GM23248 (cell line): ENCODE measurements around the gene PPT2. TPM values are rescaled to one million over a fixed set of nuclear protein-coding genes. Genes with fewer than 3 reads are reported as not detected.
A peak's percentile ranks its signal among the peaks of the same experiment; 100 is the strongest.

Experiments used
- DNase-seq: peaks from one replicate; pipeline ENCODE4 v3.0.0-alpha.2; 2015
- H2AFZ ChIP-seq: fragments of 200-600 bp; sonication (generic); 2 replicates; pipeline ENCODE4 v1.6.1; 2016; ENCODE audit warnings: antibody characterized with exemption
- H3F3A ChIP-seq: fragments of 200-600 bp; sonication (generic); 2 replicates; pipeline ENCODE4 v1.6.1; 2016; ENCODE audit warnings: mild to moderate bottlenecking, antibody characterized with exemption, mixed run types; ENCODE audit not compliant: insufficient read depth
- H3K27ac ChIP-seq: fragments of 200-600 bp; sonication (generic); 2 replicates; pipeline ENCODE4 v1.5.1; 2016; ENCODE audit warnings: mild to moderate bottlenecking
- H3K27me3 ChIP-seq: fragments of 200-600 bp; sonication (generic); replicated peaks from 2 replicates; pipeline ENCODE4 v1.6.1; 2016; ENCODE audit warnings: mild to moderate bottlenecking; ENCODE audit not compliant: insufficient read depth
- H3K36me3 ChIP-seq: fragments of 200-600 bp; sonication (generic); 2 replicates; pipeline ENCODE4 v1.6.1; 2016; ENCODE audit warnings: low read depth, mild to moderate bottlenecking
- H3K4me1 ChIP-seq: fragments of 200-600 bp; sonication (generic); 2 replicates; pipeline ENCODE4 v1.6.1; 2016; ENCODE audit warnings: mild to moderate bottlenecking; ENCODE audit not compliant: insufficient read depth
- H3K4me2 ChIP-seq: fragments of 200-600 bp; sonication (generic); one replicate; pipeline ENCODE4 v1.6.1; 2016; ENCODE audit warnings: mild to moderate bottlenecking; ENCODE audit not compliant: unreplicated experiment
- H3K4me3 ChIP-seq: fragments of 200-600 bp; sonication (generic); 2 replicates; pipeline ENCODE4 v1.5.1; 2016; ENCODE audit warnings: mild to moderate bottlenecking
- H3K79me2 ChIP-seq: fragments of 200-600 bp; sonication (generic); 2 replicates; pipeline ENCODE4 v1.6.1; 2016; ENCODE audit warnings: mild to moderate bottlenecking; ENCODE audit not compliant: insufficient read depth
- H3K9ac ChIP-seq: fragments of 200-600 bp; sonication (generic); 2 replicates; pipeline ENCODE4 v1.6.1; 2016; ENCODE audit warnings: mild to moderate bottlenecking
- H3K9me2 ChIP-seq: fragments of 200-600 bp; sonication (generic); 2 replicates; pipeline ENCODE4 v1.6.1; 2016; ENCODE audit warnings: mixed run types, mild to moderate bottlenecking, moderate library complexity; ENCODE audit not compliant: insufficient read depth
- H3K9me3 ChIP-seq: fragments of 200-600 bp; sonication (generic); one replicate; pipeline ENCODE4 v1.6.1; 2017; ENCODE audit warnings: low read depth
- H4K20me1 ChIP-seq: fragments of 200-600 bp; sonication (generic); 2 replicates; pipeline ENCODE4 v1.6.0; 2016; ENCODE audit not compliant: insufficient read depth
- EZH2 ChIP-seq: fragments of 200-600 bp; sonication (generic); IDR thresholded peaks from 2 replicates; pipeline ENCODE4 v1.6.1; 2018; ENCODE audit warnings: antibody characterized with exemption, mild to moderate bottlenecking; ENCODE audit not compliant: insufficient read depth, poor library complexity, severe bottlenecking
- EZH2phosphoT487 ChIP-seq: fragments of 200-600 bp; sonication (generic); IDR thresholded peaks from 2 replicates; pipeline ENCODE4 v1.6.1; 2018; ENCODE audit warnings: antibody characterized with exemption, moderate library complexity, mild to moderate bottlenecking, low read depth; ENCODE audit not compliant: insufficient read depth
- WGBS, 2 experiments: methylation state at CpG; one replicate each; pipeline ENCODE4 v1.1.6; 2015 to 2017; ENCODE audit warnings: low lambda C conversion rate in 2 of 2, low coverage in 1 of 2; ENCODE audit errors: missing lambda C conversion rate in 2 of 2; 5-methylcytosine and 5-hydroxymethylcytosine counted together
- in situ Hi-C: fragments of 300-500 bp; cut with MboI; formaldehyde crosslinking; loops from 2 replicates; pipeline ENCODE4 v1.15.0; 2020
- polyA plus RNA-seq: library from polyadenylated mRNA; unstranded; fragments of >200 nt; fragmentation: Nextera tagmentation; extraction: Ambion mirVana; gene quantifications from 2 replicates; pipeline ENCODE4 v1.2.1, GENCODE V29; 2016
- total RNA-seq: library from RNA; depleted of rRNA; stranded (reverse); fragments of >200 nt; shearing (Covaris generic); gene quantifications from 2 replicates; pipeline ENCODE4 v1.2.3, GENCODE V29; 2014

The PPT2 gene
- total and polyA plus RNA-seq, 2 experiments from 2014 or later: 10.3 to 12.8 TPM

- TF ChIP-seq EZH2 (no peak), EZH2phosphoT487 (no peak)
- H3K27ac ChIP-seq: no peak overlapping the region
- no peak overlapping the region for H3K4me3 ChIP-seq
- H4K20me1 ChIP-seq: no peaks in the 10 kb centered on the region
- peak; percentile 100 for DNase-seq
- no peaks in the 10 kb centered on the region for H3K9me2 ChIP-seq
- no peaks in the 10 kb centered on the region for H3K36me3 ChIP-seq
- peaks cover 25% of the 10 kb centered on the region for H3K4me1 ChIP-seq
- in situ Hi-C loops: no loop called here
- no peaks in the 10 kb centered on the region for H3K79me2 ChIP-seq
- H2AFZ ChIP-seq: no peak overlapping the region
- H3K4me2 ChIP-seq: no peak overlapping the region
- H3F3A ChIP-seq: peaks cover 13% of the 10 kb centered on the region
- no peaks in the 10 kb centered on the region for H3K9me3 ChIP-seq
- no peaks in the 10 kb centered on the region for H3K27me3 ChIP-seq
- 1% methylated on average over 19 to 21 of the region's 25 CpGs for WGBS, 2 experiments
- peak overlapping the region; percentile 89; the same call in 1 of the 2 replicates for H3K9ac ChIP-seq
These were observed 41.6 kb downstream of the PPT2 start for GRCh38 chr6:32195652-32195901.

GRCh38 chr6:32195902-32196681 is 42.2 kb downstream of the PPT2 start:
- Histone ChIP-seq H3K4me1 (peaks cover 25% of the 10 kb centered on the region), H3K9ac (peak overlapping the region; percentile 97), H3K4me3 (peak overlapping the region; percentile 82), H3K9me3 (no peaks in the 10 kb centered on the region), H3K27me3 (no peaks in the 10 kb centered on the region), H3K4me2 (peak overlapping the region; percentile 81), H3K79me2 (no peaks in the 10 kb centered on the region), H2AFZ (peak overlapping the region; percentile 62), H3K27ac (peak overlapping the region; percentile 97), H3F3A (peaks cover 13% of the 10 kb centered on the region), H3K9me2 (no peaks in the 10 kb centered on the region), H4K20me1 (no peaks in the 10 kb centered on the region), H3K36me3 (no peaks in the 10 kb centered on the region)
- 0 to 1% methylated on average over 51 to 58 of the region's 58 CpGs for WGBS, 2 experiments
- in situ Hi-C loops: no loop called here
- TF ChIP-seq EZH2phosphoT487: no peak
- DNase-seq: peak; percentile 89

- Histone ChIP-seq H3K4me3 (peak overlapping the region; percentile 82), H3K27me3 (no peaks in the 10 kb centered on the region), H2AFZ (peak overlapping the region; percentile 62), H3F3A (peaks cover 13% of the 10 kb centered on the region), H4K20me1 (no peaks in the 10 kb centered on the region), H3K4me1 (peaks cover 25% of the 10 kb centered on the region), H3K9ac (peak overlapping the region; percentile 97), H3K36me3 (no peaks in the 10 kb centered on the region), H3K27ac (peak overlapping the region; percentile 97), H3K79me2 (no peaks in the 10 kb centered on the region), H3K9me2 (no peaks in the 10 kb centered on the region), H3K9me3 (no peaks in the 10 kb centered on the region), H3K4me2 (peak overlapping the region; percentile 81)
- WGBS, 2 experiments: 19 to 25% methylated on average over 23 to 28 of the region's 28 CpGs
- DNase-seq: peak; percentile 45
- TF ChIP-seq EZH2phosphoT487: no peak
- TF ChIP-seq EZH2: no peak
- in situ Hi-C loops: no loop called here
These were observed 43.0 kb downstream of the PPT2 start for GRCh38 chr6:32196682-32197616.

DNA sequence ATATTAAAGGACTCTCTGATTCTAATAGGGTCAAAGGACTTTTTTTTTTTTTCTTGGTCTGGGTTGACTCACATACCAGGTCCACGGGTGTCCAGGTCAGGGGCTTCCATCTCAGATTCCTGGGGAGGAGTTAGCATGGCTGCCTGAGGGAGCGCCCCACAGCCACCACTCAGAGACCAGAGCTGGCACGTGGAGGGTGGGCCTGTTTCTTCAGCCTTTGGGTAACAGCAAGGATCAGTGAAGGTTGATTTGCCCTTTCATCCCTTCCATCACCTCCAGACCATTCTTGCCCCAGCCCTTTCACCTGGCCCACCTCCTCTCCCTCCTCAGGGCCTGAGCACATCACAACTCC is 44.4 kb downstream of the PPT2 start:
- Histone ChIP-seq H3K9me3 (no peaks in the 10 kb centered on the region), H3K79me2 (no peaks in the 10 kb centered on the region), H3K4me1 (peaks cover 16% of the 10 kb centered on the region), H3K36me3 (no peaks in the 10 kb centered on the region), H3F3A (peaks cover 13% of the 10 kb centered on the region), H3K4me2 (no peak overlapping the region), H3K9ac (no peak overlapping the region), H3K4me3 (no peak overlapping the region), H3K27me3 (no peaks in the 10 kb centered on the region), H3K27ac (no peak overlapping the region), H3K9me2 (no peaks in the 10 kb centered on the region), H2AFZ (no peak overlapping the region), H4K20me1 (no peaks in the 10 kb centered on the region)
- DNase-seq: no peak
- WGBS, 2 experiments: 61 to 63% methylated on average over 3 of the region's 3 CpGs
- in situ Hi-C loops: no loop called here
- TF ChIP-seq EZH2 (no peak), EZH2phosphoT487 (no peak)
